K562 (cell line): Measurements from ENCODE around the gene TRAPPC4. TPM values are rescaled to one million over a fixed set of nuclear protein-coding genes. Genes with fewer than 3 reads are reported as not detected.

Source experiments
- ATF4 ChIP-seq: fragments of 450-650 bp; formaldehyde crosslinking; IDR thresholded peaks from 2 replicates; pipeline ENCODE4 v1.4.0; 2022; ENCODE audit warnings: mild to moderate bottlenecking, moderate library complexity
- BCLAF1 ChIP-seq, 2 experiments: fragments of 450-650 bp in 1 of 2; IDR thresholded peaks; 2 replicates each; pipeline ENCODE4 v1.6.1; 2011 to 2017; ENCODE audit warnings: low read depth in 2 of 2, antibody characterized with exemption in 1 of 2, borderline replicate concordance in 1 of 2, low read length in 1 of 2, mild to moderate bottlenecking in 1 of 2, mixed read lengths in 1 of 2; ENCODE audit not compliant: control insufficient read depth in 1 of 2
- CXXC5 ChIP-seq: fragments of 250-450 bp; sonication (Bioruptor Pico); IDR thresholded peaks from 2 replicates; pipeline ENCODE4 v1.8.0; 2022; ENCODE audit warnings: inconsistent platforms, mild to moderate bottlenecking, moderate library complexity
- DIDO1 ChIP-seq: fragments of 450-650 bp; IDR thresholded peaks from 2 replicates; pipeline ENCODE4 v1.6.1; 2016; ENCODE audit warnings: low read depth, missing biosample characterization, missing genetic modification characterization
- ELF1 ChIP-seq: fragments of 200-800 bp; sonication (Bioruptor generic); IDR thresholded peaks from 2 replicates; pipeline ENCODE4 v1.6.1; 2016; ENCODE audit warnings: missing genetic modification characterization, missing compliant biosample characterization
- ETS2 ChIP-seq: IDR thresholded peaks from 2 replicates; pipeline ENCODE4 v1.6.1; 2016; ENCODE audit warnings: borderline replicate concordance, missing genetic modification characterization, mild to moderate bottlenecking, moderate library complexity, missing compliant biosample characterization; ENCODE audit not compliant: poor library complexity, severe bottlenecking
- GABPA ChIP-seq: fragments of 200-800 bp; sonication (Bioruptor generic); conservative IDR thresholded peaks from 2 replicates; pipeline ENCODE4 v1.6.1; 2016; ENCODE audit warnings: low read depth, missing genetic modification characterization, missing compliant biosample characterization
- JUN ChIP-seq, 2 experiments: sonication (generic) in 1 of 2; formaldehyde crosslinking in 1 of 2; IDR thresholded peaks; 2 replicates each; pipeline versions ENCODE4 v1.6.1 to v1.8.0; 2012 to 2022; ENCODE audit warnings: borderline replicate concordance in 2 of 2, mild to moderate bottlenecking in 2 of 2, improper control_type of control experiment in 1 of 2, low read depth in 1 of 2, low read length in 1 of 2, missing genetic modification reagents in 1 of 2
- KDM5B ChIP-seq: fragments of 200-600 bp; sonication (generic); IDR thresholded peaks from 2 replicates; pipeline ENCODE4 v1.6.1; 2012; ENCODE audit warnings: low read depth, mild to moderate bottlenecking, moderate library complexity, low read length, control low read depth, inconsistent platforms; ENCODE audit not compliant: insufficient replicate concordance
- MECOM ChIP-seq: fragments of 250-450 bp; sonication (Bioruptor Pico); IDR thresholded peaks from 2 replicates; pipeline ENCODE4 v1.8.0; 2022; ENCODE audit warnings: inconsistent platforms
- MEF2A ChIP-seq: IDR thresholded peaks from 2 replicates; pipeline ENCODE4 v1.6.1; 2011; ENCODE audit warnings: low read depth, mild to moderate bottlenecking, low read length, moderate library complexity; ENCODE audit not compliant: control insufficient read depth
- MYC ChIP-seq, 2 experiments: fragments of 250-450 bp in 1 of 2; sonication (Bioruptor Pico) in 1 of 2; IDR thresholded peaks; 2 replicates each; pipeline versions ENCODE4 v1.5.1 to v1.6.1; 2012 to 2021; ENCODE audit warnings: low read depth in 2 of 2, borderline replicate concordance in 1 of 2, improper control_type of control experiment in 1 of 2, low read length in 1 of 2, mild to moderate bottlenecking in 1 of 2, moderate library complexity in 1 of 2
- NFRKB ChIP-seq: fragments of 450-650 bp; IDR thresholded peaks from 2 replicates; pipeline ENCODE4 v1.6.1; 2016; ENCODE audit warnings: low read depth
- SAP30 ChIP-seq: fragments of 200-600 bp; sonication (generic); IDR thresholded peaks from 2 replicates; pipeline ENCODE4 v1.6.1; 2012; ENCODE audit warnings: borderline replicate concordance, low read depth, mild to moderate bottlenecking, moderate library complexity, low read length, control low read depth, inconsistent platforms; ENCODE audit not compliant: insufficient read depth, poor library complexity, severe bottlenecking
- TEAD4 ChIP-seq, 2 experiments: sonication (generic) in 1 of 2; formaldehyde crosslinking in 1 of 2; IDR thresholded peaks; 2 replicates each; pipeline versions ENCODE4 v1.6.1 to v1.8.0; 2012 to 2022; ENCODE audit warnings: borderline replicate concordance in 1 of 2, inconsistent platforms in 1 of 2, low read length in 1 of 2, mild to moderate bottlenecking in 1 of 2, missing genetic modification reagents in 1 of 2
- TFAP4 ChIP-seq: sonication (generic); formaldehyde crosslinking; IDR thresholded peaks from 2 replicates; pipeline ENCODE4 v1.8.0; 2022; ENCODE audit warnings: missing genetic modification reagents, mild to moderate bottlenecking, moderate library complexity, borderline replicate concordance
- ZNF445 ChIP-seq: fragments of 250-450 bp; sonication (Bioruptor Pico); IDR thresholded peaks from 2 replicates; pipeline ENCODE4 v1.4.0; 2020; ENCODE audit warnings: low read depth, mild to moderate bottlenecking, moderate library complexity
- ZNF584 ChIP-seq: fragments of 200-800 bp; sonication (Bioruptor generic); IDR thresholded peaks from 2 replicates; pipeline ENCODE4 v1.6.1; 2016; ENCODE audit warnings: low read depth, mild to moderate bottlenecking, missing genetic modification characterization, missing compliant biosample characterization
- ZNF780A ChIP-seq: fragments of 250-450 bp; sonication (Bioruptor Pico); IDR thresholded peaks from 2 replicates; pipeline ENCODE4 v1.5.0; 2021; ENCODE audit warnings: mild to moderate bottlenecking
- polyA plus RNA-seq, 8 experiments: library from polyadenylated mRNA; depleted of rRNA in 4 of 8; stranded (reverse) in 5 of 8; unstranded in 3 of 8; fragments of >200 nt; fragmentation: Nextera tagmentation in 2 of 8; fragmentation: Illumina TruSeq in 1 of 8; extraction: Ambion mirVana in 2 of 8; extraction: Trizol in 1 of 8; gene quantifications; 2 replicates each; pipeline versions ENCODE4 v1.2.1 to v1.2.3, GENCODE V29; 2011 to 2014; ENCODE audit warnings: inconsistent platforms in 1 of 8, missing spikeins in 1 of 8
- total RNA-seq, 7 experiments: library from RNA; depleted of rRNA in 6 of 7; stranded (reverse); fragments of >200 nt in 6 of 7; fragmentation: Illumina TruSeq in 2 of 7; extraction: Trizol in 2 of 7; gene quantifications; 2 replicates each; pipeline versions ENCODE4 v1.2.1 to v1.2.3, GENCODE V29; 2011 to 2021; ENCODE audit warnings: low replicate concordance in 1 of 7

TRAPPC4 gene
- total and polyA plus RNA-seq, 9 of the 15 experiments (the other 6 are each of a cell fraction or from before 2014, with no cell fraction given): 121 to 524 (median 142) TPM

- TF ChIP-seq BCLAF1 (IDR thresholded peaks at IDR 0.05; ENCODE audit: borderline replicate concordance in 1 of 2, control insufficient read depth in 1 of 2, low read depth in 2 of 2, low read length in 1 of 2) (no peak), TFAP4 (CRISPR knock-in tag) (peak; percentile 83), DIDO1 (tag) (peak; percentile 49; the same call in 1 of the 2 replicates), ZNF584 (CRISPR knock-in tag) (no peak), SAP30 (peak; percentile 90), MEF2A (0 out of 2 replicates have a peak, but pooled peaks have one; percentile 27), MECOM (CRISPR knock-in tag) (no peak), JUN (IDR thresholded peaks at IDR 0.05; ENCODE audit: borderline replicate concordance, low read depth, low read length) (peak; percentile 52; the same call in 1 of the 2 replicates), JUN (CRISPR knock-in tag; IDR thresholded peaks at IDR 0.05; ENCODE audit: borderline replicate concordance) (no peak), NFRKB (peak; percentile 81; the same call in 1 of the 2 replicates), TEAD4 (IDR thresholded peaks at IDR 0.05; ENCODE audit: low read length) (no peak; the same call in 1 of the 2 replicates), TEAD4 (CRISPR knock-in tag; IDR thresholded peaks at IDR 0.05; ENCODE audit: borderline replicate concordance) (no peak), KDM5B (peak; percentile 54), ZNF445 (CRISPR knock-in tag) (no peak), ZNF780A (CRISPR knock-in tag) (no peak), ATF4 (no peak), CXXC5 (peak; percentile 75), MYC (IDR thresholded peaks at IDR 0.05; ENCODE audit: low read depth, low read length) (peak; percentile 78), MYC (CRISPR knock-in tag; IDR thresholded peaks at IDR 0.05; ENCODE audit: borderline replicate concordance, low read depth) (peak; percentile 36; the same call in 1 of the 2 replicates), ETS2 (tag) (no peak), GABPA (peak; percentile 89), ELF1 (peak; percentile 91)
These were observed 49.0 kb downstream of the TRAPPC4 start, which contains the start of gene VPS11 (continued) for GRCh38 chr11:119067371-119068222.
